Erythroblast (primary cell): ENCODE results near the gene RCVRN.

Source experiments
- GATA1 ChIP-seq: IDR thresholded peaks from 2 replicates; pipeline ENCODE4 v1.6.1; 2011; ENCODE audit warnings: low read depth, mild to moderate bottlenecking, control low read depth, low read length, moderate library complexity
- POLR2A ChIP-seq: IDR thresholded peaks from 2 replicates; pipeline ENCODE4 v1.6.1; 2011; ENCODE audit warnings: mild to moderate bottlenecking, low read length

- TF ChIP-seq POLR2A (no peak), GATA1 (no peak)
These were observed 17.2 kb upstream of the RCVRN start for GRCh38 chr17:9922012-9922848.
